Measurements from ENCODE around the gene ORMDL1. TPM values are rescaled to one million over a fixed set of nuclear protein-coding genes. Genes with fewer than 3 reads are reported as not detected.
A peak's percentile ranks its signal among the peaks of the same experiment; 100 is the strongest.

ORMDL1 gene
- total and polyA plus RNA-seq, 8 donors, result 25.2 to 115 (median 49.9) TPM

- WGBS, 5 donors, result 61 to 82% (median 64%) methylated on average over 4 of the region's 4 CpGs
- Histone ChIP-seq H3K36me3 (peaks cover 0 to 10% (median 1%) of the 10 kb centered on the region in 4 donors), H3K27ac (no peak overlapping the region)
Measured at GRCh38 chr2:189829102-189829833, 45.1 kb upstream of the ORMDL1 start.

DNA sequence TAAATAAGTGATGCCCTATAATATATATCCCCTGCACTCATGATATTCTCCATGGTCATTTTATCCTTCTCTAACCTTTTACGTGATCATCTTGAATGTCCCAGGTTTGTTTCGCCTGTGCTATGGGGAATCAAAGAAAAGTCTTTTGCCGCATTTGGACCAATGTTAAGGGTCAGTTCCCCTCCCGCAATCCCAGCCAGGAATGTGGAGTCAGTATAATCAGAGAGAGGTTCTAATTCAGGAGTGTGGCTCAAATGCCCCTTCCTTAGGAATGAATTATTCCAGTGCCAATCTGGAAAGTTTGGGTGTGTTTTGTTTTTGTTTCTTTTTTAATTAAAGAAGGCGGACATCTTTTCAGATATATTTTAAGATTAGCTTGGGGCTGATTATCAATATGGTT is 41.9 kb upstream of the ORMDL1 start:
- H3K27ac ChIP-seq, result no peak overlapping the region
- 89 to 98% (median 97%) methylated on average over 5 of the region's 5 CpGs for WGBS, 5 donors
- TF ChIP-seq POLR2A (IDR thresholded peaks at IDR 0.05), result no peak
- no peak for TF ChIP-seq POLR2AphosphoS5 (IDR thresholded peaks at IDR 0.05)
- no peak for TF ChIP-seq CTCF (IDR thresholded peaks at IDR 0.05)
- no peak for TF ChIP-seq EP300 (IDR thresholded peaks at IDR 0.05)

More at GRCh38 chr2:189829102-189829833, 45.1 kb upstream of the ORMDL1 start:
- no peak overlapping the region for H3K4me3 ChIP-seq
- peak in 1 of 2 donors; percentile 9 for DNase-seq
- H3K27me3 ChIP-seq, result no peaks in the 10 kb centered on the region
- intact Hi-C loops (cut with DNase I; ENCODE audit: low total_unique reads), result no loop called here
- no peak for TF ChIP-seq POLR2A (IDR thresholded peaks at IDR 0.05)
- no peak for TF ChIP-seq CTCF (IDR thresholded peaks at IDR 0.05)
- no peak for TF ChIP-seq POLR2AphosphoS5 (IDR thresholded peaks at IDR 0.05)
- TF ChIP-seq EP300 (IDR thresholded peaks at IDR 0.05), result no peak
- H3K9me3 ChIP-seq, result no peaks in the 10 kb centered on the region
- peaks cover 0 to 9% (median 0%) of the 10 kb centered on the region in 4 donors for H3K4me1 ChIP-seq

GRCh38 chr2:189824694-189825396 is 40.7 kb upstream of the ORMDL1 start:
- peaks cover 0 to 17% (median 13%) of the 10 kb centered on the region in 4 donors for H3K36me3 ChIP-seq
- intact Hi-C loops (cut with DNase I; ENCODE audit: low total_unique reads), result no loop called here
- H3K9me3 ChIP-seq, result no peaks in the 10 kb centered on the region
- H3K4me1 ChIP-seq, result peaks cover 0 to 9% (median 0%) of the 10 kb centered on the region in 4 donors
- 24 to 64% (median 50%) methylated on average over 3 of the region's 3 CpGs for WGBS, 5 donors
- no peak overlapping the region for H3K4me3 ChIP-seq
- no peaks in the 10 kb centered on the region for H3K27me3 ChIP-seq
- DNase-seq, result no peak
- TF ChIP-seq EP300 (IDR thresholded peaks at IDR 0.05), result no peak
- no peak for TF ChIP-seq CTCF (IDR thresholded peaks at IDR 0.05)
- no peak for TF ChIP-seq POLR2AphosphoS5 (IDR thresholded peaks at IDR 0.05)
- no peak for TF ChIP-seq POLR2A (IDR thresholded peaks at IDR 0.05)
- no peak overlapping the region for H3K27ac ChIP-seq

More for the DNA sequence above, 41.9 kb upstream of the ORMDL1 start:
- peaks cover 0 to 6% (median 5%) of the 10 kb centered on the region in 4 donors for H3K36me3 ChIP-seq
- intact Hi-C loops (cut with DNase I; ENCODE audit: low total_unique reads), result no loop called here
- H3K4me3 ChIP-seq, result no peak overlapping the region
- H3K27me3 ChIP-seq, result no peaks in the 10 kb centered on the region
- H3K4me1 ChIP-seq, result peaks cover 0 to 9% (median 0%) of the 10 kb centered on the region in 4 donors
- H3K9me3 ChIP-seq, result no peaks in the 10 kb centered on the region
- no peak for DNase-seq

- Histone ChIP-seq H3K9me3 (no peaks in the 10 kb centered on the region), H3K4me1 (peaks cover 0 to 9% (median 0%) of the 10 kb centered on the region in 4 donors), H3K27me3 (no peaks in the 10 kb centered on the region), H3K4me3 (no peak overlapping the region), H3K27ac (no peak overlapping the region), H3K36me3 (peaks cover 2 to 38% (median 32%) of the 10 kb centered on the region in 4 donors)
- DNase-seq, result no peak
- WGBS, 5 donors, result 92 to 98% (median 97%) methylated on average over 33 of the region's 33 CpGs
- no peak for TF ChIP-seq POLR2AphosphoS5 (IDR thresholded peaks at IDR 0.05)
- TF ChIP-seq EP300 (IDR thresholded peaks at IDR 0.05), result no peak
- TF ChIP-seq CTCF (IDR thresholded peaks at IDR 0.05), result no peak
- no peak for TF ChIP-seq POLR2A (IDR thresholded peaks at IDR 0.05)
- intact Hi-C loops (cut with DNase I; ENCODE audit: low total_unique reads), result no loop called here
Measured at GRCh38 chr2:189821953-189822748, 38.0 kb upstream of the ORMDL1 start.
